HepG2 (cell line): ENCODE measurements around the gene RERE. TPM values are rescaled to one million over a fixed set of nuclear protein-coding genes. Genes with fewer than 3 reads are reported as not detected.

Source experiments
- ARID2 ChIP-seq: sonication (generic); formaldehyde crosslinking; IDR thresholded peaks from 2 replicates; pipeline ENCODE4 v1.8.1; 2022; ENCODE audit warnings: mild to moderate bottlenecking, missing genetic modification reagents, borderline replicate concordance
- BCL6 ChIP-seq: IDR thresholded peaks from 2 replicates; pipeline ENCODE4 v1.6.1; 2016; ENCODE audit warnings: missing genetic modification reagents, missing compliant biosample characterization
- ETV6 ChIP-seq: sonication (generic); formaldehyde crosslinking; conservative IDR thresholded peaks from 2 replicates; pipeline ENCODE4 v1.4.0; 2020; ENCODE audit warnings: missing genetic modification reagents
- GATAD1 ChIP-seq: IDR thresholded peaks from 2 replicates; pipeline ENCODE4 v1.6.1; 2016; ENCODE audit warnings: missing genetic modification reagents, missing compliant biosample characterization
- GATAD2A ChIP-seq: IDR thresholded peaks from 2 replicates; pipeline ENCODE4 v1.6.1; 2016
- HMGA1 ChIP-seq: sonication (generic); formaldehyde crosslinking; conservative IDR thresholded peaks from 2 replicates; pipeline ENCODE4 v1.4.0; 2020; ENCODE audit warnings: missing genetic modification reagents
- MED1 ChIP-seq: sonication (generic); formaldehyde crosslinking; IDR thresholded peaks from 2 replicates; pipeline ENCODE4 v1.4.0; 2020; ENCODE audit warnings: missing genetic modification reagents
- MEIS2 ChIP-seq: sonication (generic); formaldehyde crosslinking; IDR thresholded peaks from 2 replicates; pipeline ENCODE4 v1.9.0; 2021; ENCODE audit warnings: mild to moderate bottlenecking, missing genetic modification reagents
- NCOA2 ChIP-seq: sonication (generic); formaldehyde crosslinking; IDR thresholded peaks from 2 replicates; pipeline ENCODE4 v1.8.0; 2022; ENCODE audit warnings: inconsistent platforms
- RCOR2 ChIP-seq: IDR thresholded peaks from 2 replicates; pipeline ENCODE4 v1.6.1; 2016; ENCODE audit warnings: missing biosample characterization, missing genetic modification reagents
- SOX5 ChIP-seq: IDR thresholded peaks from 2 replicates; pipeline ENCODE4 v1.6.1; 2016; ENCODE audit warnings: borderline replicate concordance
- TAF1 ChIP-seq: sonication (generic); formaldehyde crosslinking; IDR thresholded peaks from 2 replicates; pipeline ENCODE4 v1.4.0; 2020; ENCODE audit warnings: missing genetic modification reagents
- TCF7 ChIP-seq: sonication (generic); IDR thresholded peaks from 2 replicates; pipeline ENCODE4 v1.6.1; 2016; ENCODE audit warnings: antibody characterized with exemption, low read depth
- ZC3H13 ChIP-seq: sonication (generic); formaldehyde crosslinking; IDR thresholded peaks from 2 replicates; pipeline ENCODE4 v1.8.1; 2023; ENCODE audit warnings: mild to moderate bottlenecking, missing genetic modification reagents, moderate library complexity
- ZNF296 ChIP-seq: sonication (generic); formaldehyde crosslinking; conservative IDR thresholded peaks from 2 replicates; pipeline ENCODE4 v1.5.0; 2020; ENCODE audit warnings: mild to moderate bottlenecking, missing genetic modification reagents
- ZNF343 ChIP-seq: sonication (generic); formaldehyde crosslinking; IDR thresholded peaks from 2 replicates; pipeline ENCODE4 v1.4.0; 2020; ENCODE audit warnings: mild to moderate bottlenecking, missing genetic modification reagents
- ZNF431 ChIP-seq: sonication (generic); formaldehyde crosslinking; IDR thresholded peaks from 2 replicates; pipeline ENCODE4 v1.9.0; 2022; ENCODE audit warnings: missing genetic modification reagents, low read depth, mild to moderate bottlenecking, borderline replicate concordance
- ZNF552 ChIP-seq: sonication (generic); formaldehyde crosslinking; IDR thresholded peaks from 2 replicates; pipeline ENCODE4 v1.9.0; 2022; ENCODE audit warnings: missing genetic modification reagents, mild to moderate bottlenecking, borderline replicate concordance
- ZNF644 ChIP-seq: IDR thresholded peaks from 2 replicates; pipeline ENCODE4 v1.6.1; 2016; ENCODE audit warnings: low read depth
- ZSCAN22 ChIP-seq: sonication (generic); formaldehyde crosslinking; IDR thresholded peaks from 2 replicates; pipeline ENCODE4 v1.4.0; 2020; ENCODE audit warnings: mild to moderate bottlenecking, missing genetic modification reagents
- polyA plus RNA-seq, 8 experiments: library from polyadenylated mRNA; depleted of rRNA in 3 of 8; stranded (reverse) in 7 of 8; unstranded in 1 of 8; fragments of >200 nt; fragmentation: Illumina TruSeq in 4 of 8; extraction: Trizol in 4 of 8; gene quantifications; 2 replicates each; pipeline versions ENCODE4 v1.2.1 to v1.2.3, GENCODE V29; 2011 to 2016; ENCODE audit warnings: low read depth in 4 of 8, missing spikeins in 1 of 8, mixed read lengths in 1 of 8; ENCODE audit not compliant: insufficient read depth in 1 of 8
- total RNA-seq, 5 experiments: library from RNA; depleted of rRNA; stranded (reverse); fragments of >200 nt; fragmentation: Illumina TruSeq; extraction: Trizol; gene quantifications; 2 replicates each; pipeline ENCODE4 v1.2.3, GENCODE V29; 2016; ENCODE audit warnings: low read depth in 1 of 5
- TF ChIP-seq, protein P1 (sequence below): sonication (generic); formaldehyde crosslinking; IDR thresholded peaks from 2 replicates; pipeline ENCODE4 v1.4.0; 2020; ENCODE audit warnings: low read depth, mild to moderate bottlenecking, missing genetic modification reagents
- TF ChIP-seq, protein P2 (sequence below): sonication (generic); formaldehyde crosslinking; conservative IDR thresholded peaks from 2 replicates; pipeline ENCODE4 v1.4.0; 2020; ENCODE audit warnings: missing genetic modification reagents
- TF ChIP-seq, protein P3 (sequence below): sonication (generic); formaldehyde crosslinking; conservative IDR thresholded peaks from 2 replicates; pipeline ENCODE4 v1.8.0; 2022; ENCODE audit warnings: low read depth, missing genetic modification reagents
- TF ChIP-seq, protein P4 (sequence below): IDR thresholded peaks from 2 replicates; pipeline ENCODE4 v1.6.1; 2016
- TF ChIP-seq, protein P5 (sequence below): sonication (generic); formaldehyde crosslinking; IDR thresholded peaks from 2 replicates; pipeline ENCODE4 v1.4.0; 2020; ENCODE audit warnings: missing genetic modification reagents

Gene RERE
- total and polyA plus RNA-seq, 2 of the 13 experiments (the other 11 are each of a cell fraction or from before 2014, with no cell fraction given): 18.3 to 21.9 TPM

DNA sequence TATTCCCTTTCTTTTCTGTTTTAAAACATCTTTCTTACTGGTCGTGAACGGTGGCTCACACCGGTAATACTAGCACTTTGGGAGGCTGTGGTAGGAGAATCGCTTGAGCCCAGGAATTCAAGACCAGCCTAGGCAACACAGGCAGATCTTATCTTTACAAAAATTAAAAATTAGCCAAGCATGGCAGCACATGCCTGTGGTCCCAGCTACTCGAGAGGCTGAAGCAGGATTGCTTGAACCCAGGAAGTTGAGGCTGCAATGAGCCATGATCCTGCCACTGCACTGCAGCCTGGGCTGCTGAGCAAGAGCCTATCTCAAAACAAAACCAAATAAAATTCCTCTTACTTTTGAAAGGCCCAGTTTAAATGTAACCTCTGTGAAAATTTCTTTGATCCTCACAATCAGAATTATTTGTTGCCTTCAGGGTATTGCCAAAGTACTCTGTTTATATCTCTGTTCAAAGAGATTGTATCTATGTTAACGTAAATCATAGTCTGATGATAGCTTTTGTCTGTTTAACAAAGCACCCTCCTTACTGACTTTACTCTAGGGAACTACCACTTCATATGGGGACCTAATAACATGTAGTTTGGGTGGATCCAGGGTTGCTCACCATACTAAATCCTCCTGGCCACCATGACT, 71.6 kb downstream of the RERE start (continued):
- TF ChIP-seq, protein P1, sequence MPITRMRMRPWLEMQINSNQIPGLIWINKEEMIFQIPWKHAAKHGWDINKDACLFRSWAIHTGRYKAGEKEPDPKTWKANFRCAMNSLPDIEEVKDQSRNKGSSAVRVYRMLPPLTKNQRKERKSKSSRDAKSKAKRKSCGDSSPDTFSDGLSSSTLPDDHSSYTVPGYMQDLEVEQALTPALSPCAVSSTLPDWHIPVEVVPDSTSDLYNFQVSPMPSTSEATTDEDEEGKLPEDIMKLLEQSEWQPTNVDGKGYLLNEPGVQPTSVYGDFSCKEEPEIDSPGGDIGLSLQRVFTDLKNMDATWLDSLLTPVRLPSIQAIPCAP (CRISPR knock-in tag): no peak
- TF ChIP-seq ZNF343: no peak
- TF ChIP-seq ZSCAN22: no peak
- TF ChIP-seq ARID2 (CRISPR knock-in tag): no peak
- peak; percentile 38; the same call in 1 of the 2 replicates for TF ChIP-seq MED1 (CRISPR knock-in tag)
- no peak for TF ChIP-seq ETV6 (CRISPR knock-in tag)
- TF ChIP-seq GATAD1 (CRISPR knock-in tag): no peak
- TF ChIP-seq, protein P2, sequence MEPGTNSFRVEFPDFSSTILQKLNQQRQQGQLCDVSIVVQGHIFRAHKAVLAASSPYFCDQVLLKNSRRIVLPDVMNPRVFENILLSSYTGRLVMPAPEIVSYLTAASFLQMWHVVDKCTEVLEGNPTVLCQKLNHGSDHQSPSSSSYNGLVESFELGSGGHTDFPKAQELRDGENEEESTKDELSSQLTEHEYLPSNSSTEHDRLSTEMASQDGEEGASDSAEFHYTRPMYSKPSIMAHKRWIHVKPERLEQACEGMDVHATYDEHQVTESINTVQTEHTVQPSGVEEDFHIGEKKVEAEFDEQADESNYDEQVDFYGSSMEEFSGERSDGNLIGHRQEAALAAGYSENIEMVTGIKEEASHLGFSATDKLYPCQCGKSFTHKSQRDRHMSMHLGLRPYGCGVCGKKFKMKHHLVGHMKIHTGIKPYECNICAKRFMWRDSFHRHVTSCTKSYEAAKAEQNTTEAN (CRISPR knock-in tag): 0 out of 2 replicates have a peak, but pooled peaks have one; percentile 41
- peak; percentile 59; the same call in 1 of the 2 replicates for TF ChIP-seq SOX5 (CRISPR knock-in tag)
- TF ChIP-seq RCOR2: 0 out of 2 replicates have a peak, but pooled peaks have one; percentile 23
- no peak for TF ChIP-seq HMGA1
- TF ChIP-seq, protein P3, sequence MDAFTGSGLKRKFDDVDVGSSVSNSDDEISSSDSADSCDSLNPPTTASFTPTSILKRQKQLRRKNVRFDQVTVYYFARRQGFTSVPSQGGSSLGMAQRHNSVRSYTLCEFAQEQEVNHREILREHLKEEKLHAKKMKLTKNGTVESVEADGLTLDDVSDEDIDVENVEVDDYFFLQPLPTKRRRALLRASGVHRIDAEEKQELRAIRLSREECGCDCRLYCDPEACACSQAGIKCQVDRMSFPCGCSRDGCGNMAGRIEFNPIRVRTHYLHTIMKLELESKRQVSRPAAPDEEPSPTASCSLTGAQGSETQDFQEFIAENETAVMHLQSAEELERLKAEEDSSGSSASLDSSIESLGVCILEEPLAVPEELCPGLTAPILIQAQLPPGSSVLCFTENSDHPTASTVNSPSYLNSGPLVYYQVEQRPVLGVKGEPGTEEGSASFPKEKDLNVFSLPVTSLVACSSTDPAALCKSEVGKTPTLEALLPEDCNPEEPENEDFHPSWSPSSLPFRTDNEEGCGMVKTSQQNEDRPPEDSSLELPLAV: no peak
- TF ChIP-seq ZNF644: peak; percentile 29; the same call in 1 of the 2 replicates
- TF ChIP-seq MEIS2 (CRISPR knock-in tag): no peak
- TF ChIP-seq ZNF431 (CRISPR knock-in tag): no peak
- TF ChIP-seq, protein P4, sequence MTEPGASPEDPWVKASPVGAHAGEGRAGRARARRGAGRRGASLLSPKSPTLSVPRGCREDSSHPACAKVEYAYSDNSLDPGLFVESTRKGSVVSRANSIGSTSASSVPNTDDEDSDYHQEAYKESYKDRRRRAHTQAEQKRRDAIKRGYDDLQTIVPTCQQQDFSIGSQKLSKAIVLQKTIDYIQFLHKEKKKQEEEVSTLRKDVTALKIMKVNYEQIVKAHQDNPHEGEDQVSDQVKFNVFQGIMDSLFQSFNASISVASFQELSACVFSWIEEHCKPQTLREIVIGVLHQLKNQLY (CRISPR knock-in tag): no peak
- TF ChIP-seq, protein P5, sequence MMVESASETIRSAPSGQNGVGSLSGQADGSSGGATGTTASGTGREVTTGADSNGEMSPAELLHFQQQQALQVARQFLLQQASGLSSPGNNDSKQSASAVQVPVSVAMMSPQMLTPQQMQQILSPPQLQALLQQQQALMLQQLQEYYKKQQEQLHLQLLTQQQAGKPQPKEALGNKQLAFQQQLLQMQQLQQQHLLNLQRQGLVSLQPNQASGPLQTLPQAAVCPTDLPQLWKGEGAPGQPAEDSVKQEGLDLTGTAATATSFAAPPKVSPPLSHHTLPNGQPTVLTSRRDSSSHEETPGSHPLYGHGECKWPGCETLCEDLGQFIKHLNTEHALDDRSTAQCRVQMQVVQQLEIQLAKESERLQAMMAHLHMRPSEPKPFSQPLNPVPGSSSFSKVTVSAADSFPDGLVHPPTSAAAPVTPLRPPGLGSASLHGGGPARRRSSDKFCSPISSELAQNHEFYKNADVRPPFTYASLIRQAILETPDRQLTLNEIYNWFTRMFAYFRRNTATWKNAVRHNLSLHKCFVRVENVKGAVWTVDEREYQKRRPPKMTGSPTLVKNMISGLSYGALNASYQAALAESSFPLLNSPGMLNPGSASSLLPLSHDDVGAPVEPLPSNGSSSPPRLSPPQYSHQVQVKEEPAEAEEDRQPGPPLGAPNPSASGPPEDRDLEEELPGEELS (CRISPR knock-in tag): 0 out of 2 replicates have a peak, but pooled peaks have one; percentile 23
- peak; percentile 44; the same call in 1 of the 2 replicates for TF ChIP-seq TCF7
- peak; percentile 60 for TF ChIP-seq NCOA2 (CRISPR knock-in tag)
- TF ChIP-seq ZNF552: no peak
- peak; percentile 15; the same call in 1 of the 2 replicates for TF ChIP-seq TAF1 (CRISPR knock-in tag)
- TF ChIP-seq ZC3H13: no peak
- TF ChIP-seq BCL6: 0 out of 2 replicates have a peak, but pooled peaks have one; percentile 20
- TF ChIP-seq ZNF296: no peak
- TF ChIP-seq GATAD2A (CRISPR knock-in tag): peak; percentile 22; the same call in 1 of the 2 replicates
